Panc1 (cell line): Measurements from ENCODE around the gene ACOX3. TPM values are rescaled to one million over a fixed set of nuclear protein-coding genes. Genes with fewer than 3 reads are reported as not detected.

ENCODE experiments used
- ATAC-seq: fragments of 200-7000 bp; cut with Tn5 transposase; 2 replicates; pipeline ENCODE4 v1.9.1; 2020; ENCODE audit warnings: mild to moderate bottlenecking, moderate library complexity
- BruUV-seq: library from RNA; stranded (reverse); fragments of 400-500 nt; replicated peaks from 2 replicates; lab custom pipeline; 2021; lab: Mats Ljungman, UMichigan
- CTCF ChIA-PET: fragments of 300-600 bp; sonication (Branson Sonifier 250); formaldehyde crosslinking; loops from one replicate; lab custom pipeline; 2022; ENCODE audit warnings: antibody characterized with exemption; lab: Charles Lee
- POLR2A ChIA-PET: fragments of 300-600 bp; sonication (Branson Sonifier 250); formaldehyde crosslinking; loops from one replicate; lab custom pipeline; 2022; ENCODE audit warnings: antibody characterized with exemption; lab: Charles Lee
- DNase-seq: peaks from one replicate; pipeline ENCODE4 v3.0.0-alpha.2; 2010; ENCODE audit warnings: low read depth, low spot score
- H3K27ac ChIP-seq: 2 replicates; pipeline ENCODE4 v1.5.1; 2011; ENCODE audit warnings: mild to moderate bottlenecking, low read length, inconsistent platforms
- H3K27me3 ChIP-seq: fragments of 200-500 bp; sonication (Bioruptor generic); 2 replicates; pipeline ENCODE4 v1.6.0; 2014; ENCODE audit warnings: low read length, inconsistent platforms; ENCODE audit not compliant: control insufficient read depth, insufficient read depth
- H3K36me3 ChIP-seq: fragments of 200-500 bp; sonication (Bioruptor generic); 2 replicates; pipeline ENCODE4 v1.5.1; 2014; ENCODE audit warnings: inconsistent platforms, mild to moderate bottlenecking, low read length, moderate library complexity; ENCODE audit not compliant: control insufficient read depth, insufficient read depth
- H3K4me1 ChIP-seq: 2 replicates; pipeline ENCODE4 v1.5.1; 2011; ENCODE audit warnings: inconsistent platforms, mild to moderate bottlenecking, low read length, moderate library complexity; ENCODE audit not compliant: control insufficient read depth, insufficient read depth
- H3K4me3 ChIP-seq, 2 experiments: 2 replicates each; pipeline ENCODE4 v1.5.1; 2011 to 2012; ENCODE audit warnings: low read depth in 2 of 2, low read length in 2 of 2, mild to moderate bottlenecking in 2 of 2, inconsistent platforms in 1 of 2, moderate library complexity in 1 of 2
- H3K9me3 ChIP-seq: fragments of 200-500 bp; sonication (Bioruptor generic); 2 replicates; pipeline ENCODE4 v1.5.1; 2014; ENCODE audit warnings: low read depth, mild to moderate bottlenecking, inconsistent platforms, low read length, moderate library complexity; ENCODE audit not compliant: control insufficient read depth, insufficient read depth
- CTCF ChIP-seq: fragments of 450-650 bp; IDR thresholded peaks from 2 replicates; pipeline ENCODE4 v1.5.1; 2017; ENCODE audit warnings: mild to moderate bottlenecking
- POLR2AphosphoS5 ChIP-seq: IDR thresholded peaks from 2 replicates; pipeline ENCODE4 v1.6.1; 2012; ENCODE audit warnings: mild to moderate bottlenecking, low read depth, low read length, moderate library complexity
- REST ChIP-seq, 2 experiments: IDR thresholded peaks; 2 replicates each; pipeline ENCODE4 v1.6.1; 2011 to 2012; ENCODE audit warnings: low read depth in 2 of 2, control low read depth in 1 of 2, low read length in 1 of 2, mild to moderate bottlenecking in 1 of 2, moderate library complexity in 1 of 2; ENCODE audit not compliant: insufficient read depth in 1 of 2
- SIN3A ChIP-seq: IDR thresholded peaks from 2 replicates; pipeline ENCODE4 v1.6.1; 2012; ENCODE audit warnings: low read depth, mild to moderate bottlenecking, low read length, moderate library complexity, borderline replicate concordance; ENCODE audit not compliant: insufficient read depth
- TCF7L2 ChIP-seq: IDR thresholded peaks from 2 replicates; pipeline ENCODE4 v1.6.1; 2011; ENCODE audit warnings: mild to moderate bottlenecking, low read depth, low read length, inconsistent platforms
- in situ Hi-C: cut with HindIII; loops from 2 replicates; pipeline ENCODE4 v1.10.0; 2016; ENCODE audit warnings: low sequenced_read_pairs, low pct_unique_long_range_greater_than_20kb
- intact Hi-C: fragments of 100-400 bp; cut with micrococcal nuclease; formaldehyde crosslinking; loops from one replicate; pipeline ENCODE4 v1.10.0; 2022; ENCODE audit not compliant: unreplicated experiment
- total RNA-seq: library from RNA; stranded (reverse); gene quantifications from one replicate; pipeline ENCODE4 v1.2.1, GENCODE V29; 2021; ENCODE audit not compliant: unreplicated experiment

ACOX3 gene
- total RNA-seq, 1 experiment from 2014 or later = 15.4 TPM

GRCh38 chr4:8459867-8460445 lies 19.4 kb upstream of the ACOX3 start:
- Histone ChIP-seq H3K36me3 (no peaks in the 10 kb centered on the region), H3K9me3 (no peaks in the 10 kb centered on the region), H3K27ac (no peak overlapping the region), H3K4me3 (no peak overlapping the region), H3K27me3 (no peaks in the 10 kb centered on the region), H3K4me1 (no peaks in the 10 kb centered on the region)
- DNase-seq = no peak
- BruUV-seq = no TSS peak
- CTCF ChIA-PET = no interaction called here
- in situ Hi-C loops (no loop called here), intact Hi-C loops (no loop called here)
- ATAC-seq = no peak; the same call in 1 of the 2 replicates
- POLR2A ChIA-PET = no interaction called here
- TF ChIP-seq TCF7L2 (no peak), CTCF (no peak), POLR2AphosphoS5 (no peak), REST (IDR thresholded peaks at IDR 0.05; ENCODE audit: insufficient read depth in 1 of 2, low read depth in 2 of 2, low read length in 1 of 2) (no peak), SIN3A (no peak)

GRCh38 chr4:8457646-8458252 lies 17.2 kb upstream of the ACOX3 start:
- CTCF ChIA-PET = no interaction called here
- Histone ChIP-seq H3K36me3 (no peaks in the 10 kb centered on the region), H3K4me1 (no peaks in the 10 kb centered on the region), H3K27ac (no peak overlapping the region), H3K4me3 (no peak overlapping the region), H3K27me3 (no peaks in the 10 kb centered on the region), H3K9me3 (no peaks in the 10 kb centered on the region)
- DNase-seq = no peak
- TF ChIP-seq POLR2AphosphoS5 (no peak), SIN3A (no peak), REST (IDR thresholded peaks at IDR 0.05; ENCODE audit: insufficient read depth in 1 of 2, low read depth in 2 of 2, low read length in 1 of 2) (no peak), CTCF (no peak), TCF7L2 (no peak)
- in situ Hi-C loops (no loop called here), intact Hi-C loops (no loop called here)
- POLR2A ChIA-PET = no interaction called here
- BruUV-seq = no TSS peak
- ATAC-seq = no peak
